Upper lobe of left lung (tissue), 4 donors: ENCODE measurements around the gene CD274.

ENCODE experiments used
- CTCF ChIP-seq, 6 experiments: fragments of 450-650 bp in 4 of 6; fragments of 200-600 bp in 2 of 6; sonication (generic) in 2 of 6; IDR thresholded peaks; one replicate each; pipeline ENCODE4 v1.5.1; 2016 to 2019; ENCODE audit warnings: antibody characterized with exemption in 6 of 6
- POLR2A ChIP-seq, 4 donors: fragments of 450-650 bp; IDR thresholded peaks; one replicate each; pipeline ENCODE4 v1.5.1; 2016 to 2017; ENCODE audit warnings: antibody characterized with exemption in 4 of 4, mild to moderate bottlenecking in 2 of 4

- TF ChIP-seq CTCF (IDR thresholded peaks at IDR 0.05) (no peak), POLR2A (IDR thresholded peaks at IDR 0.05) (no peak)
Observed at GRCh38 chr9:5486988-5487387, 36.6 kb downstream of the CD274 start.
